ENCODE data around the gene KCNA2.

The KCNA2 gene

GRCh38 chr1:110581682-110582145 is 24.4 kb downstream of the KCNA2 start:
- Histone ChIP-seq H3K27ac (ENCODE audit: low read depth, low read length) (no peak overlapping the region), H3K79me2 (ENCODE audit: control insufficient read depth, low read length) (no peaks in the 10 kb centered on the region), H3K9me3 (ENCODE audit: control insufficient read depth, insufficient read depth, low read length) (no peaks in the 10 kb centered on the region)

GRCh38 chr1:110580244-110580643 is 25.9 kb downstream of the KCNA2 start:
- no peak for TF ChIP-seq CTCF (IDR thresholded peaks at IDR 0.05; ENCODE audit: low read depth, low read length, poor library complexity, severe bottlenecking)
- TF ChIP-seq EZH2phosphoT487 (IDR thresholded peaks at IDR 0.05; ENCODE audit: borderline replicate concordance, low read length): no peak
- Histone ChIP-seq H4K20me1 (ENCODE audit: control insufficient read depth, insufficient read depth, low read depth, low read length) (no peaks in the 10 kb centered on the region), H3K4me1 (ENCODE audit: control insufficient read depth, low read length) (no peaks in the 10 kb centered on the region), H3K9me2 (replicated peaks; ENCODE audit: control insufficient read depth, low read length) (no peaks in the 10 kb centered on the region), H3K9me3 (ENCODE audit: control insufficient read depth, insufficient read depth, low read length) (no peaks in the 10 kb centered on the region), H3K4me2 (ENCODE audit: low read length) (no peak overlapping the region), H3K36me3 (ENCODE audit: control insufficient read depth, low read length) (no peaks in the 10 kb centered on the region), H3K79me2 (ENCODE audit: control insufficient read depth, low read length) (no peaks in the 10 kb centered on the region), H3K27me3 (ENCODE audit: control insufficient read depth, low read length) (peaks cover 6% of the 10 kb centered on the region; the same call in 1 of the 2 replicates), H3F3A (ENCODE audit: control insufficient read depth, insufficient read depth) (no peaks in the 10 kb centered on the region), H3K27ac (ENCODE audit: low read depth, low read length) (no peak overlapping the region), H3K4me3 (ENCODE audit: low read length) (no peak overlapping the region)

More at GRCh38 chr1:110581682-110582145, 24.4 kb downstream of the KCNA2 start:
- H3K36me3 ChIP-seq (ENCODE audit: control insufficient read depth, low read length): no peaks in the 10 kb centered on the region
- H3K9me2 ChIP-seq (replicated peaks; ENCODE audit: control insufficient read depth, low read length): no peaks in the 10 kb centered on the region
- TF ChIP-seq CTCF (IDR thresholded peaks at IDR 0.05; ENCODE audit: low read depth, low read length, poor library complexity, severe bottlenecking) (no peak), EZH2phosphoT487 (IDR thresholded peaks at IDR 0.05; ENCODE audit: borderline replicate concordance, low read length) (no peak)
- peaks cover 6% of the 10 kb centered on the region; the same call in 1 of the 2 replicates for H3K27me3 ChIP-seq (ENCODE audit: control insufficient read depth, low read length)
- H3F3A ChIP-seq (ENCODE audit: control insufficient read depth, insufficient read depth): no peaks in the 10 kb centered on the region
- no peak overlapping the region for H3K4me2 ChIP-seq (ENCODE audit: low read length)
- H3K4me3 ChIP-seq (ENCODE audit: low read length): no peak overlapping the region
- H3K4me1 ChIP-seq (ENCODE audit: control insufficient read depth, low read length): no peaks in the 10 kb centered on the region
- H4K20me1 ChIP-seq (ENCODE audit: control insufficient read depth, insufficient read depth, low read depth, low read length): no peaks in the 10 kb centered on the region

GRCh38 chr1:110579460-110579859 is 26.7 kb downstream of the KCNA2 start:
- no peaks in the 10 kb centered on the region for H3K4me1 ChIP-seq (ENCODE audit: control insufficient read depth, low read length)

More at GRCh38 chr1:110579460-110579859, 26.7 kb downstream of the KCNA2 start:
- Histone ChIP-seq H3K36me3 (ENCODE audit: control insufficient read depth, low read length) (no peaks in the 10 kb centered on the region), H3K79me2 (ENCODE audit: control insufficient read depth, low read length) (no peaks in the 10 kb centered on the region), H3K9me3 (ENCODE audit: control insufficient read depth, insufficient read depth, low read length) (no peaks in the 10 kb centered on the region), H3F3A (ENCODE audit: control insufficient read depth, insufficient read depth) (no peaks in the 10 kb centered on the region), H3K27ac (ENCODE audit: low read depth, low read length) (no peak overlapping the region), H3K4me2 (ENCODE audit: low read length) (no peak overlapping the region), H3K4me3 (ENCODE audit: low read length) (no peak overlapping the region), H4K20me1 (ENCODE audit: control insufficient read depth, insufficient read depth, low read depth, low read length) (no peaks in the 10 kb centered on the region), H3K27me3 (ENCODE audit: control insufficient read depth, low read length) (peaks cover 9% of the 10 kb centered on the region; the same call in 1 of the 2 replicates), H3K9me2 (replicated peaks; ENCODE audit: control insufficient read depth, low read length) (no peaks in the 10 kb centered on the region)
- no peak for TF ChIP-seq EZH2phosphoT487 (IDR thresholded peaks at IDR 0.05; ENCODE audit: borderline replicate concordance, low read length)
- TF ChIP-seq CTCF (IDR thresholded peaks at IDR 0.05; ENCODE audit: low read depth, low read length, poor library complexity, severe bottlenecking): no peak

All from DOHH2 (cell line).